Testis (tissue), 2 donors: ENCODE measurements around the gene TPM2.

Source experiments
- CTCF ChIP-seq, 3 experiments: fragments of 450-650 bp in 2 of 3; fragments of 200-600 bp in 1 of 3; sonication (generic) in 1 of 3; IDR thresholded peaks; one replicate each; pipeline ENCODE4 v1.5.1; 2016 to 2019; ENCODE audit warnings: antibody characterized with exemption in 3 of 3, mild to moderate bottlenecking in 2 of 3, moderate library complexity in 1 of 3
- POLR2A ChIP-seq: fragments of 450-650 bp; IDR thresholded peaks from one replicate; pipeline ENCODE4 v1.6.1; 2017; ENCODE audit warnings: antibody characterized with exemption, mild to moderate bottlenecking, moderate library complexity

DNA sequence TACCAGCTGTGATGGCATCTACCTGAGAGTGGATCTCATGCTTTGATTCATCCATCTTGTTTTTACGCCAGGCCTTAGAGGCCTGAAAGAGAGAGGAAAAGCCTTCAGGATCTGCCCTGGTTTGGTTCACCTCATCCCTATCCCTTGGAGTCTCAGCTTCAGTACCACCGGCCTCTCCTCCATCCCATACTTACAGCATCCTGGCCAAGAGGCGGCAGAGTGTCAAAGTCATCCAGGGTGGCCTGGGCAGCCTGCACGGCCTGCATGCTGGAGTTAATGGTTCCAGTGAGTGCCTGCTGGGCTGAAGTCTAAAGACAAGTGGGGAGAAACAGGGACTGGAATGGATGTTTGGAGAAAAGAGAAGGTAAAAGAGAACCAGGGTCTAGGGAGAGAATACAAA lies 29.8 kb upstream of the TPM2 start:
- TF ChIP-seq POLR2A = no peak
- TF ChIP-seq CTCF (IDR thresholded peaks at IDR 0.05) = no peak
